Measurements from ENCODE around the gene MARCO. TPM values are rescaled to one million over a fixed set of nuclear protein-coding genes. Genes with fewer than 3 reads are reported as not detected.

The MARCO gene
- total RNA-seq, 1 donor from 2014 or later, result not detected

DNA sequence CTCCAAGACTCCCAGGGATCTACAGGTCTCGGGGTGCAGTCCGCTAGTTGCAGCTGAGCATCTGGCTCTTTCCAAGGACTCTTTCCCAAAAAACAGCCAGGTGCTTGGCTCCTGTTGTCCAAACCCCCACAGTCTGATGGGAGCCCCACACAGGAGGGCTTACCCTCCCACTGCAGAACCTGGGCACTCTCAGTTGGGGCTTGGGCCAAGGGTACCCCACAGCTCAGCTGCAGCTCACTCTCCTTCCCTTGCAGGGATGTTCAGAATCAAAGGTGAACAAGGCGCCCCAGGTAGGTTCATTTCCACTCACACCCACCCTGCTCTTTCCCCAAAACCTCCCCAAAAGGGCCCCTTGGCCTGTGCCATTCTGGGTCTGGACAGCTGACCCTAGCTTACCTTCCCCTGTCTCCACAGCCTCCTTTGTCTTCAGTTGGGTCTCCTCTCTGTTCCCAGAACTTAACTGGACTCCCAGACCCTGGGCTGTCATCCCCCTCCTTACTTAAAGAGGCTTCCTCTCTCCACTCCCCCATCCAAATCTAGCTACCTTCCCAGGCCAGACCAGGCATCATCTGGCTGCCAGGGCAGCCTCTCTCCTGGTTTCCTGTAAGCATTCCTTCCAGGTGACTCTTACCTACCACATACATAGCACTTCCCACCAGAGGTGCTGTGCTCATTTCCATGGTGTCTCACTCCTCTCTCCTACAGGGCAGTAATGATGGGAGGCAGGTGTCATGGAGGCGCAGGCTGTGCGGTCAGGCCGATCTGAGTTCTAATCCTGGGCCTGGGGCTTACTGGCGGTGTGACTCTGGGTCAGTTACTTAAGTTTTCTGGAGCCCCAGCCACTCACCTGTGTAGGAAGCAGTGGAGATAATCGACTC lies 29.5 kb downstream of the MARCO start:
- Mint-ChIP-seq H3K4me1 (ENCODE audit: low read depth) (no peaks in the 10 kb centered on the region), H3K27ac (no peak overlapping the region), H3K36me3 (ENCODE audit: low read depth) (no peaks in the 10 kb centered on the region), H3K9me3 (no peaks in the 10 kb centered on the region), H3K27me3 (ENCODE audit: insufficient read depth) (peaks cover 3% of the 10 kb centered on the region), H3K4me3 (no peak overlapping the region)
- no peak for DNase-seq (ENCODE audit: low spot score)
- intact Hi-C loops (cut with micrococcal nuclease), result no loop called here

- H3K9me3 Mint-ChIP-seq, result no peaks in the 10 kb centered on the region
- peaks cover 3% of the 10 kb centered on the region for H3K27me3 Mint-ChIP-seq (ENCODE audit: insufficient read depth)
- intact Hi-C loops (cut with micrococcal nuclease), result no loop called here
- H3K4me3 Mint-ChIP-seq, result no peak overlapping the region
- H3K27ac Mint-ChIP-seq, result no peak overlapping the region
- no peaks in the 10 kb centered on the region for H3K36me3 Mint-ChIP-seq (ENCODE audit: low read depth)
- no peaks in the 10 kb centered on the region for H3K4me1 Mint-ChIP-seq (ENCODE audit: low read depth)
- no peak for DNase-seq (ENCODE audit: low spot score)
Observed at GRCh38 chr2:118973542-118973951, 31.6 kb downstream of the MARCO start.

- peaks cover 3% of the 10 kb centered on the region for H3K27me3 Mint-ChIP-seq (ENCODE audit: insufficient read depth)
- H3K27ac Mint-ChIP-seq, result no peak overlapping the region
- H3K4me3 Mint-ChIP-seq, result no peak overlapping the region
- no peak for DNase-seq (ENCODE audit: low spot score)
- H3K36me3 Mint-ChIP-seq (ENCODE audit: low read depth), result no peaks in the 10 kb centered on the region
- intact Hi-C loops (cut with micrococcal nuclease), result no loop called here
- no peaks in the 10 kb centered on the region for H3K4me1 Mint-ChIP-seq (ENCODE audit: low read depth)
- H3K9me3 Mint-ChIP-seq, result no peaks in the 10 kb centered on the region
Observed at GRCh38 chr2:118974103-118974993, 32.4 kb downstream of the MARCO start.

DNA sequence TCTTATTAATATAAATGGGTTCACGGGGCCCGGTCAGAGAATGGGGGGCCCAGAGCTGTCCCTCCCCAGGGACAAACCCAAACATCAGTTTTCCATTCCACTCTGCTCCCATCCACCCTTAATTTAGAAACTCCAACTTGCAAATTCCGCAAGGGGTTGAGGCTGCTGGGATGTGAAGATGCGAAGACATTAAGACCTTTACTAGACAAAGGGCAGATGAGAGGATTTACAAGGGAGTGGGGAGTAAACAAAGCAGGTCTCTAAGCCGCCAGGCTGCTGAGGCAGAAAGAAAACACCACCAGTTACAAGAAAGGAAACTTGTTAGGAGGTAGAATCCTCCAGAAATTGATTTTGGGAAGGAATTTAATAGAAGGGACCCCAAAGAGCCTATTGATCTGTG lies 33.1 kb downstream of the MARCO start:
- H3K27me3 Mint-ChIP-seq (ENCODE audit: insufficient read depth), result peaks cover 3% of the 10 kb centered on the region
- no peak overlapping the region for H3K4me3 Mint-ChIP-seq
- no peaks in the 10 kb centered on the region for H3K36me3 Mint-ChIP-seq (ENCODE audit: low read depth)
- no peaks in the 10 kb centered on the region for H3K9me3 Mint-ChIP-seq
- H3K27ac Mint-ChIP-seq, result no peak overlapping the region
- intact Hi-C loops (cut with micrococcal nuclease), result no loop called here
- no peaks in the 10 kb centered on the region for H3K4me1 Mint-ChIP-seq (ENCODE audit: low read depth)
- no peak for DNase-seq (ENCODE audit: low spot score)

DNA sequence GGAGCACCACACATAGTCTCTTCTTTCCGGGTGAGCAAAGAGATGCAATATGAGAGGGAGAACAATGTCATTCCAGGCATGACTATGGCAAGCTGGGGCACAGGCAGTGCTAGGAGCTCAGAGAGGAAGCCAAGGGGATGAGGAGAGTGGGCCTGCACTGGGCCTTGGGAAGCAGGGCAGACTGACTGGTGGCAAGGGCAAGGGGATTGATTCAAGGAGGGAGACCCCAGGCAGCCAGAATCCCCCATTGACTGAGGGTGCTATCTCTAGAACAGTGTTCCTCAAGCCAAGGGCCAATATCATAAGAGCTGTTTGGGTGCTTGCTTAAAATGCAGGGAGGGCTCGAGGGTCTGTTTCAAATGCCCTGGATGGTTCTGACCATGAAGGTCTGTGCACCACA lies 36.1 kb downstream of the MARCO start:
- no peak for DNase-seq (ENCODE audit: low spot score)
- Mint-ChIP-seq H3K4me3 (no peak overlapping the region), H3K4me1 (ENCODE audit: low read depth) (no peaks in the 10 kb centered on the region), H3K27me3 (ENCODE audit: insufficient read depth) (no peaks in the 10 kb centered on the region), H3K36me3 (ENCODE audit: low read depth) (no peaks in the 10 kb centered on the region), H3K9me3 (no peaks in the 10 kb centered on the region), H3K27ac (no peak overlapping the region)
- intact Hi-C loops (cut with micrococcal nuclease), result no loop called here

GRCh38 chr2:118979152-118979861 lies 37.3 kb downstream of the MARCO start:
- intact Hi-C loops (cut with micrococcal nuclease), result no loop called here
- no peaks in the 10 kb centered on the region for H3K27me3 Mint-ChIP-seq (ENCODE audit: insufficient read depth)
- no peaks in the 10 kb centered on the region for H3K36me3 Mint-ChIP-seq (ENCODE audit: low read depth)
- no peak overlapping the region for H3K27ac Mint-ChIP-seq
- H3K9me3 Mint-ChIP-seq, result no peaks in the 10 kb centered on the region
- DNase-seq (ENCODE audit: low spot score), result no peak
- H3K4me1 Mint-ChIP-seq (ENCODE audit: low read depth), result no peaks in the 10 kb centered on the region
- H3K4me3 Mint-ChIP-seq, result no peak overlapping the region

GRCh38 chr2:118980022-118980421 lies 38.0 kb downstream of the MARCO start:
- H3K9me3 Mint-ChIP-seq, result no peaks in the 10 kb centered on the region
- no peaks in the 10 kb centered on the region for H3K27me3 Mint-ChIP-seq (ENCODE audit: insufficient read depth)
- no peaks in the 10 kb centered on the region for H3K36me3 Mint-ChIP-seq (ENCODE audit: low read depth)
- intact Hi-C loops (cut with micrococcal nuclease), result no loop called here
- no peak overlapping the region for H3K4me3 Mint-ChIP-seq
- no peak overlapping the region for H3K27ac Mint-ChIP-seq
- no peaks in the 10 kb centered on the region for H3K4me1 Mint-ChIP-seq (ENCODE audit: low read depth)
- no peak for DNase-seq (ENCODE audit: low spot score)

DNA sequence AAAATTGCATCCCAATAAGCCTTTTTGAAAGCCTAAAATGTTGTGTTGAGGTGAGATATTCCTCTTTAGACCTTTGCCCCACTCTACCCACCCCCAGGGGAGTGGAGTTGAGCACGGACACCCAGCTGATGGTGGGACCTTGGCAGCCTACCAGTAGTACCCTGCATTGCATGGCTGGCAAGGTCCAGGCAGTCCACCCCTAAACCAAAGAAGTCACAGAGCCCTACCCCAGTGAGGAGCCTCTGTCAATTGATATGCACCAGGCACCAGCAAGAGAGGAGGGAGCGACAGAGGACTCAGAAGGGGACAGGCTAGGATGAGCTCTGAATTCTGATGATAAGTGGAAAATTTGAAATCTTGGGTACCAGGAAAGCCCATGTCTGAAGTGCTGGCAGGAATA lies 38.6 kb downstream of the MARCO start:
- Mint-ChIP-seq H3K4me1 (ENCODE audit: low read depth) (no peaks in the 10 kb centered on the region), H3K27ac (no peak overlapping the region)
- intact Hi-C loops (cut with micrococcal nuclease), result no loop called here

GRCh38 chr2:118981632-118982031 lies 39.6 kb downstream of the MARCO start:
- DNase-seq (ENCODE audit: low spot score), result no peak

More for the DNA sequence above, 38.6 kb downstream of the MARCO start:
- no peak overlapping the region for H3K4me3 Mint-ChIP-seq
- H3K36me3 Mint-ChIP-seq (ENCODE audit: low read depth), result no peaks in the 10 kb centered on the region
- no peak for DNase-seq (ENCODE audit: low spot score)
- no peaks in the 10 kb centered on the region for H3K9me3 Mint-ChIP-seq
- no peaks in the 10 kb centered on the region for H3K27me3 Mint-ChIP-seq (ENCODE audit: insufficient read depth)

GRCh38 chr2:118982039-118982438 lies 40.0 kb downstream of the MARCO start:
- H3K4me3 Mint-ChIP-seq, result no peak overlapping the region
- no peaks in the 10 kb centered on the region for H3K4me1 Mint-ChIP-seq (ENCODE audit: low read depth)
- intact Hi-C loops (cut with micrococcal nuclease), result no loop called here
- no peaks in the 10 kb centered on the region for H3K27me3 Mint-ChIP-seq (ENCODE audit: insufficient read depth)
- H3K36me3 Mint-ChIP-seq (ENCODE audit: low read depth), result no peaks in the 10 kb centered on the region
- no peak for DNase-seq (ENCODE audit: low spot score)
- no peaks in the 10 kb centered on the region for H3K9me3 Mint-ChIP-seq
- no peak overlapping the region for H3K27ac Mint-ChIP-seq

More at GRCh38 chr2:118981632-118982031, 39.6 kb downstream of the MARCO start:
- no peaks in the 10 kb centered on the region for H3K36me3 Mint-ChIP-seq (ENCODE audit: low read depth)
- no peaks in the 10 kb centered on the region for H3K27me3 Mint-ChIP-seq (ENCODE audit: insufficient read depth)
- no peaks in the 10 kb centered on the region for H3K4me1 Mint-ChIP-seq (ENCODE audit: low read depth)
- no peak overlapping the region for H3K27ac Mint-ChIP-seq
- no peaks in the 10 kb centered on the region for H3K9me3 Mint-ChIP-seq
- H3K4me3 Mint-ChIP-seq, result no peak overlapping the region
- intact Hi-C loops (cut with micrococcal nuclease), result no loop called here

- no peak overlapping the region for H3K4me3 Mint-ChIP-seq
- H3K27me3 Mint-ChIP-seq (ENCODE audit: insufficient read depth), result no peaks in the 10 kb centered on the region
- H3K4me1 Mint-ChIP-seq (ENCODE audit: low read depth), result no peaks in the 10 kb centered on the region
- no peak overlapping the region for H3K27ac Mint-ChIP-seq
- H3K36me3 Mint-ChIP-seq (ENCODE audit: low read depth), result no peaks in the 10 kb centered on the region
- no peaks in the 10 kb centered on the region for H3K9me3 Mint-ChIP-seq
- DNase-seq (ENCODE audit: low spot score), result no peak
- intact Hi-C loops (cut with micrococcal nuclease), result no loop called here
Observed at GRCh38 chr2:118983133-118983532, 41.1 kb downstream of the MARCO start.

DNA sequence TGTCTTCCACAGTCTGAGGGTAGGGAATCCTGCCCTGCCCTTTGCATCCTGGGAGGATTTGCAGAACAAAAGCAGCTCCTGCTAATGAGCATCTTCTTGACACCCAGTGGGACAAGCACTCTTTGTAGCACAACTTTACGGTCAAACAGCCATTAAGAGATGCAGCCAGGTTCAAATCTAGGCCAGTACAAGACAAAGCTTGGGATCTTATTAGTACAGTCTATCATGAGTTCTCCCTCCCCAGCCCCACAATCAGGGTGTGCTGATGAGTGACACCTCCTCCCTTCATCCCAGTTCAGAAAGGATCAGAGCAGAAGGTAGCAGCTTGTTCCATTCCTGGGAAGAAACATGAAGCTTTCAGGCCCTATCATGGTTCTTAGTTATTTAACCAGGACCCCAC lies 41.9 kb downstream of the MARCO start:
- H3K9me3 Mint-ChIP-seq, result no peaks in the 10 kb centered on the region
- H3K4me1 Mint-ChIP-seq (ENCODE audit: low read depth), result no peaks in the 10 kb centered on the region
- no peaks in the 10 kb centered on the region for H3K27me3 Mint-ChIP-seq (ENCODE audit: insufficient read depth)
- no peak overlapping the region for H3K4me3 Mint-ChIP-seq
- intact Hi-C loops (cut with micrococcal nuclease), result no loop called here
- H3K27ac Mint-ChIP-seq, result no peak overlapping the region
- no peak for DNase-seq (ENCODE audit: low spot score)
- no peaks in the 10 kb centered on the region for H3K36me3 Mint-ChIP-seq (ENCODE audit: low read depth)

DNA sequence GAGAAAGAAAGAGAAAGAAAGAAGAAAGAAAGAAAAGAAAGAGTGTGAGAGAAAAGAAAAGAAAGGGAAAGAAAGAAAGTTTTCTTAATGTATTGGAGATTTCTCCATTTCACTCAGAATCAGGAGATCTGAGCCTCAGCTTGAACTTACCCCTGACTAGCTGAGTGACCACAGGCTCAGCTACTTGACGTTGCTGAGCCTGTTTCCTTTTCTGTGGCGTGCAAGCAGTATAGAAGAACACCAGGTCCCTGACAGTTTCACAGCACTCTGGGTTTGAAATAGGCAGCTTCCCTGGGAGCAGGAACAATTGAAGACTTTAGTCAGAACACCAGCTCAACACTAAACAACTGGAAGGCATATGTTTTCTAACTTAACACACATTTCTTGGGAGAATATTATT lies 44.7 kb downstream of the MARCO start:
- H3K9me3 Mint-ChIP-seq, result no peaks in the 10 kb centered on the region
- DNase-seq (ENCODE audit: low spot score), result no peak
- no peaks in the 10 kb centered on the region for H3K4me1 Mint-ChIP-seq (ENCODE audit: low read depth)
- no peaks in the 10 kb centered on the region for H3K36me3 Mint-ChIP-seq (ENCODE audit: low read depth)
- no peak overlapping the region for H3K4me3 Mint-ChIP-seq
- no peaks in the 10 kb centered on the region for H3K27me3 Mint-ChIP-seq (ENCODE audit: insufficient read depth)
- intact Hi-C loops (cut with micrococcal nuclease), result no loop called here
- H3K27ac Mint-ChIP-seq, result no peak overlapping the region

Measured in activated T-helper 1 cell treated with anti-CD3 and anti-CD28 coated beads, Interleukin-12 subunit alpha, Interleukin-12 subunit beta, Interleukin-2, Interleukin-4 antibody, amounts not matched to agents 30 ng/mL and 10 ng/mL and 1 ng/mL, durations not matched to agents 14 hours and 24 hours and 36 hours (primary cell).